GM12878 (cell line): ENCODE results near the gene BIRC5. TPM values are rescaled to one million over a fixed set of nuclear protein-coding genes. Genes with fewer than 3 reads are reported as not detected.

ENCODE experiments used
- ATAC-seq: fragments of 200-7000 bp; cut with Tn5 transposase; 3 replicates; pipeline ENCODE4 v1.9.1; 2020; ENCODE audit warnings: mild to moderate bottlenecking, moderate library complexity
- BruUV-seq: library from RNA; stranded (reverse); fragments of 400-500 nt; replicated peaks from 2 replicates; lab custom pipeline; 2021; lab: Mats Ljungman, UMichigan
- CTCF ChIA-PET: fragments of 300-600 bp; sonication (Branson Sonifier 250); formaldehyde crosslinking; extraction: SDS; loops from one replicate; lab custom pipeline; 2021; ENCODE audit warnings: inconsistent platforms; lab: Yijun Ruan, JAX
- POLR2A ChIA-PET: fragments of 350-600 bp; formaldehyde crosslinking; extraction: SDS; loops from one replicate; lab custom pipeline; 2021; ENCODE audit warnings: inconsistent platforms; lab: Charles Lee
- RAD21 ChIA-PET: fragments of 300-600 bp; sonication (Branson Sonifier 250); formaldehyde crosslinking; loops from one replicate; lab custom pipeline; 2023; ENCODE audit warnings: antibody characterized with exemption; ENCODE audit not compliant: unreplicated experiment; lab: Charles Lee
- SMC1A ChIA-PET: fragments of 300-600 bp; sonication (Branson Sonifier 250); formaldehyde crosslinking; loops from one replicate; lab custom pipeline; 2023; ENCODE audit not compliant: unreplicated experiment, uncharacterized antibody; lab: Charles Lee
- DNase-seq: peaks from one replicate; pipeline ENCODE4 v3.0.0-alpha.2; 2011; ENCODE audit warnings: low read depth, low spot score
- FAIRE-seq: peaks from 3 replicates; lab custom pipeline; 2011; peaks lifted over from hg19 to GRCh38; lab: Jason Lieb, UNC
- H2AFZ ChIP-seq: 2 replicates; pipeline ENCODE4 v1.6.0; 2011; ENCODE audit warnings: low read depth, low read length, control low read depth; ENCODE audit not compliant: control insufficient read depth
- H3K27ac ChIP-seq: 2 replicates; pipeline ENCODE4 v1.5.1; 2011; ENCODE audit warnings: control low read depth; ENCODE audit not compliant: control insufficient read depth, insufficient read depth
- H3K27me3 ChIP-seq, 2 experiments: replicated peaks in 1 of 2; 2 replicates each; pipeline versions ENCODE4 v1.6.0 to v1.6.1; 2011; ENCODE audit warnings: low read length in 1 of 2; ENCODE audit not compliant: control insufficient read depth in 2 of 2, insufficient read depth in 2 of 2
- H3K36me3 ChIP-seq, 2 experiments: 2 replicates each; pipeline ENCODE4 v1.5.1; 2011; ENCODE audit warnings: low read length in 1 of 2; ENCODE audit not compliant: control insufficient read depth in 2 of 2, insufficient read depth in 2 of 2
- H3K4me1 ChIP-seq: 2 replicates; pipeline ENCODE4 v1.6.1; 2011; ENCODE audit warnings: mild to moderate bottlenecking, low read length, moderate library complexity, mixed read lengths; ENCODE audit not compliant: control insufficient read depth, insufficient read depth
- H3K4me2 ChIP-seq: 2 replicates; pipeline ENCODE4 v1.6.0; 2011; ENCODE audit warnings: control low read depth; ENCODE audit not compliant: control insufficient read depth, insufficient read depth
- H3K4me3 ChIP-seq: fragments of 200-600 bp; sonication (generic); 2 replicates; pipeline ENCODE4 v1.5.1; 2016
- H3K79me2 ChIP-seq: 2 replicates; pipeline ENCODE4 v1.6.0; 2011; ENCODE audit warnings: low read length; ENCODE audit not compliant: control insufficient read depth, insufficient read depth
- H3K9ac ChIP-seq: 2 replicates; pipeline ENCODE4 v1.8.0; 2011; ENCODE audit warnings: low read length, control low read depth, mixed read lengths; ENCODE audit not compliant: control insufficient read depth, insufficient read depth
- H3K9me3 ChIP-seq: replicated peaks from 3 replicates; pipeline ENCODE4 v1.5.1; 2011; ENCODE audit warnings: mild to moderate bottlenecking, low read length; ENCODE audit not compliant: control insufficient read depth, insufficient read depth
- H4K20me1 ChIP-seq: 2 replicates; pipeline ENCODE4 v1.6.0; 2011; ENCODE audit not compliant: control insufficient read depth, insufficient read depth
- ASH2L ChIP-seq: fragments of 300-600, 200-600 bp; sonication (generic); IDR thresholded peaks from 2 replicates; pipeline ENCODE4 v1.6.1; 2017; ENCODE audit warnings: low read depth, mild to moderate bottlenecking, borderline replicate concordance
- BMI1 ChIP-seq: fragments of 450-650 bp; IDR thresholded peaks from 2 replicates; pipeline ENCODE4 v1.6.1; 2016; ENCODE audit warnings: mild to moderate bottlenecking, moderate library complexity, borderline replicate concordance
- NR2C1 ChIP-seq: fragments of 450-650 bp; IDR thresholded peaks from 2 replicates; pipeline ENCODE4 v1.6.1; 2017; ENCODE audit warnings: antibody characterized with exemption, mild to moderate bottlenecking, moderate library complexity
- POLR2AphosphoS5 ChIP-seq: IDR thresholded peaks from 2 replicates; pipeline ENCODE4 v1.6.1; 2011; ENCODE audit warnings: mild to moderate bottlenecking, low read length, inconsistent platforms
- RB1 ChIP-seq: fragments of 450-650 bp; formaldehyde crosslinking; IDR thresholded peaks from 2 replicates; pipeline ENCODE4 v1.6.1; 2017; ENCODE audit warnings: mild to moderate bottlenecking, borderline replicate concordance
- RFX5 ChIP-seq: IDR thresholded peaks from 2 replicates; pipeline ENCODE4 v1.6.1; 2011; ENCODE audit warnings: low read depth, low read length, improper control_type of control experiment
- SREBF2 ChIP-seq: IDR thresholded peaks from 2 replicates; pipeline ENCODE4 v1.6.1; 2012; ENCODE audit warnings: mild to moderate bottlenecking, low read length
- TARDBP ChIP-seq: IDR thresholded peaks from 2 replicates; pipeline ENCODE4 v1.6.1; 2016; ENCODE audit warnings: borderline replicate concordance
- whole genome bisulfite sequencing: methylation state at CpG from one replicate; pipeline ENCODE4 v1.1.6; 2016; ENCODE audit warnings: low lambda C conversion rate; ENCODE audit not compliant: insufficient replicate concordance, insufficient coverage; ENCODE audit errors: missing lambda C conversion rate; 5-methylcytosine and 5-hydroxymethylcytosine counted together
- in situ Hi-C: fragments of 300-500 bp; cut with MboI; formaldehyde crosslinking; loops from 9 replicates; pipeline ENCODE4 v1.14.3; 2018; ENCODE audit warnings: mixed read lengths
- intact Hi-C: fragments of 100-400 bp; cut with micrococcal nuclease; formaldehyde crosslinking; loops from one replicate; pipeline ENCODE4 v1.14.2; 2022; ENCODE audit not compliant: unreplicated experiment
- polyA plus RNA-seq, 11 experiments: library from polyadenylated mRNA; depleted of rRNA in 4 of 11; unstranded in 6 of 11; stranded (reverse) in 5 of 11; fragments of >200 nt; fragmentation: Nextera tagmentation in 4 of 11; fragmentation: Illumina TruSeq in 1 of 11; extraction: Ambion mirVana in 4 of 11; extraction: Trizol in 1 of 11; gene quantifications; 1 replicate in 1 of 11; 2 replicates in 10 of 11; pipeline versions ENCODE4 v1.2.1 to v1.2.3, GENCODE V29; 2011 to 2016; ENCODE audit warnings: inconsistent platforms in 2 of 11, missing spikeins in 2 of 11, low read depth in 1 of 11
- total RNA-seq, 4 experiments: library from RNA; depleted of rRNA in 3 of 4; stranded (reverse); fragments of >200 nt in 3 of 4; fragmentation: Illumina TruSeq in 1 of 4; extraction: Trizol in 1 of 4; gene quantifications; 2 replicates each; pipeline versions ENCODE4 v1.2.1 to v1.2.3, GENCODE V29; 2013 to 2021
- TF ChIP-seq, protein P1 (sequence below): fragments of 450-650 bp; IDR thresholded peaks from 2 replicates; pipeline ENCODE4 v1.6.1; 2016; ENCODE audit warnings: mild to moderate bottlenecking, moderate library complexity, borderline replicate concordance
- TF ChIP-seq, protein P2 (sequence below): fragments of 450-650 bp; formaldehyde crosslinking; IDR thresholded peaks from 2 replicates; pipeline ENCODE4 v1.5.0; 2022; ENCODE audit warnings: mild to moderate bottlenecking, missing genetic modification characterization

Gene BIRC5
- total and polyA plus RNA-seq, 10 of the 15 experiments (the other 5 are each of a cell fraction or from before 2014, with no cell fraction given) = 41.0 to 175 (median 90.8) TPM

DNA sequence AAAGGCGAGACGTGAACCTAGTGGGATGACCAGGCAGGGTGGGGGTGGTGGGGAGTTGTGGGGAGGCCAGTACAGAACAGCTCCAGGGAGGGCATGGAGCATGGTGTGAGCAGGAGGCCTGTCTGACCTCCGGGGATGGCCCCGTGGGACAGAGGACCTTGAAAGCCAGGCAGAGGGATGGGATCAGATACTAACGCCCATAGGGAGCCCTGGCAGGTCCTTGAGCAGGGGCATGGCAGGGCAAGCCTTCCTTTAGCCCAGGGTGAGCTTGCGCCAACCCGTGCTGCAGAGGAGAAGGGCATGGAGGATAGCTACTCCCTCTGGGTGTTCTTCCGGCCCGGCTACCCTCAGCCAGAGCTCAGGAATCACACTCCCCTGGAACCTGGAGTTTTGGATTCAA is 52.7 kb downstream of the BIRC5 start:
- Histone ChIP-seq H3K27ac (no peak overlapping the region), H3K4me1 (peaks cover 8% of the 10 kb centered on the region), H2AFZ (no peak overlapping the region), H3K9ac (no peak overlapping the region), H3K9me3 (no peaks in the 10 kb centered on the region), H3K79me2 (no peaks in the 10 kb centered on the region), H3K36me3 (no peaks in the 10 kb centered on the region), H3K27me3 (peaks cover under 1 to 3% of the 10 kb centered on the region in 2 experiments; a peak in 3 of 4 replicates), H3K4me2 (no peak overlapping the region), H4K20me1 (no peaks in the 10 kb centered on the region), H3K4me3 (no peak overlapping the region)
- ChIA-PET SMC1A (no interaction called here), CTCF (no interaction called here), RAD21 (no interaction called here), POLR2A (no interaction called here)
- WGBS = 37% methylated on average over 8 of the region's 9 CpGs
- no TSS peak for BruUV-seq
- TF ChIP-seq ASH2L (no peak), RB1 (no peak), BMI1 (no peak), TARDBP (no peak), NR2C1 (no peak), POLR2AphosphoS5 (no peak), SREBF2 (no peak), RFX5 (no peak)
- TF ChIP-seq, protein P1, sequence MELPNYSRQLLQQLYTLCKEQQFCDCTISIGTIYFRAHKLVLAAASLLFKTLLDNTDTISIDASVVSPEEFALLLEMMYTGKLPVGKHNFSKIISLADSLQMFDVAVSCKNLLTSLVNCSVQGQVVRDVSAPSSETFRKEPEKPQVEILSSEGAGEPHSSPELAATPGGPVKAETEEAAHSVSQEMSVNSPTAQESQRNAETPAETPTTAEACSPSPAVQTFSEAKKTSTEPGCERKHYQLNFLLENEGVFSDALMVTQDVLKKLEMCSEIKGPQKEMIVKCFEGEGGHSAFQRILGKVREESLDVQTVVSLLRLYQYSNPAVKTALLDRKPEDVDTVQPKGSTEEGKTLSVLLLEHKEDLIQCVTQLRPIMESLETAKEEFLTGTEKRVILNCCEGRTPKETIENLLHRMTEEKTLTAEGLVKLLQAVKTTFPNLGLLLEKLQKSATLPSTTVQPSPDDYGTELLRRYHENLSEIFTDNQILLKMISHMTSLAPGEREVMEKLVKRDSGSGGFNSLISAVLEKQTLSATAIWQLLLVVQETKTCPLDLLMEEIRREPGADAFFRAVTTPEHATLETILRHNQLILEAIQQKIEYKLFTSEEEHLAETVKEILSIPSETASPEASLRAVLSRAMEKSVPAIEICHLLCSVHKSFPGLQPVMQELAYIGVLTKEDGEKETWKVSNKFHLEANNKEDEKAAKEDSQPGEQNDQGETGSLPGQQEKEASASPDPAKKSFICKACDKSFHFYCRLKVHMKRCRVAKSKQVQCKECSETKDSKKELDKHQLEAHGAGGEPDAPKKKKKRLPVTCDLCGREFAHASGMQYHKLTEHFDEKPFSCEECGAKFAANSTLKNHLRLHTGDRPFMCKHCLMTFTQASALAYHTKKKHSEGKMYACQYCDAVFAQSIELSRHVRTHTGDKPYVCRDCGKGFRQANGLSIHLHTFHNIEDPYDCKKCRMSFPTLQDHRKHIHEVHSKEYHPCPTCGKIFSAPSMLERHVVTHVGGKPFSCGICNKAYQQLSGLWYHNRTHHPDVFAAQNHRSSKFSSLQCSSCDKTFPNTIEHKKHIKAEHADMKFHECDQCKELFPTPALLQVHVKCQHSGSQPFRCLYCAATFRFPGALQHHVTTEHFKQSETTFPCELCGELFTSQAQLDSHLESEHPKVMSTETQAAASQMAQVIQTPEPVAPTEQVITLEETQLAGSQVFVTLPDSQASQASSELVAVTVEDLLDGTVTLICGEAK = no peak
- TF ChIP-seq, protein P2, sequence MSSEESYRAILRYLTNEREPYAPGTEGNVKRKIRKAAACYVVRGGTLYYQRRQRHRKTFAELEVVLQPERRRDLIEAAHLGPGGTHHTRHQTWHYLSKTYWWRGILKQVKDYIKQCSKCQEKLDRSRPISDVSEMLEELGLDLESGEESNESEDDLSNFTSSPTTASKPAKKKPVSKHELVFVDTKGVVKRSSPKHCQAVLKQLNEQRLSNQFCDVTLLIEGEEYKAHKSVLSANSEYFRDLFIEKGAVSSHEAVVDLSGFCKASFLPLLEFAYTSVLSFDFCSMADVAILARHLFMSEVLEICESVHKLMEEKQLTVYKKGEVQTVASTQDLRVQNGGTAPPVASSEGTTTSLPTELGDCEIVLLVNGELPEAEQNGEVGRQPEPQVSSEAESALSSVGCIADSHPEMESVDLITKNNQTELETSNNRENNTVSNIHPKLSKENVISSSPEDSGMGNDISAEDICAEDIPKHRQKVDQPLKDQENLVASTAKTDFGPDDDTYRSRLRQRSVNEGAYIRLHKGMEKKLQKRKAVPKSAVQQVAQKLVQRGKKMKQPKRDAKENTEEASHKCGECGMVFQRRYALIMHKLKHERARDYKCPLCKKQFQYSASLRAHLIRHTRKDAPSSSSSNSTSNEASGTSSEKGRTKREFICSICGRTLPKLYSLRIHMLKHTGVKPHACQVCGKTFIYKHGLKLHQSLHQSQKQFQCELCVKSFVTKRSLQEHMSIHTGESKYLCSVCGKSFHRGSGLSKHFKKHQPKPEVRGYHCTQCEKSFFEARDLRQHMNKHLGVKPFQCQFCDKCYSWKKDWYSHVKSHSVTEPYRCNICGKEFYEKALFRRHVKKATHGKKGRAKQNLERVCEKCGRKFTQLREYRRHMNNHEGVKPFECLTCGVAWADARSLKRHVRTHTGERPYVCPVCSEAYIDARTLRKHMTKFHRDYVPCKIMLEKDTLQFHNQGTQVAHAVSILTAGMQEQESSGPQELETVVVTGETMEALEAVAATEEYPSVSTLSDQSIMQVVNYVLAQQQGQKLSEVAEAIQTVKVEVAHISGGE (CRISPR knock-in tag) = no peak
- intact Hi-C loops (no loop called here), in situ Hi-C loops (no loop called here)
- DNase-seq (no peak), ATAC-seq (no peak), FAIRE-seq (no peak)
